PFSK-1 (cell line): Measurements from ENCODE around the gene MAP2K1.

ENCODE experiments used
- FOXP2 ChIP-seq: optimal IDR thresholded peaks from 2 replicates; pipeline ENCODE3; 2011; ENCODE audit warnings: borderline replicate concordance, control low read depth, inconsistent platforms; ENCODE audit not compliant: insufficient read depth; ENCODE audit errors: extremely low read length, extremely low read depth
- POLR2AphosphoS5 ChIP-seq: IDR thresholded peaks from 2 replicates; pipeline ENCODE4 v1.6.1; 2012; ENCODE audit warnings: low read depth, mild to moderate bottlenecking, control low read depth, low read length, moderate library complexity
- SIN3A ChIP-seq: IDR thresholded peaks from 2 replicates; pipeline ENCODE4 v1.6.1; 2012; ENCODE audit warnings: mild to moderate bottlenecking, low read length, moderate library complexity, borderline replicate concordance; ENCODE audit not compliant: insufficient read depth
- TAF1 ChIP-seq: IDR thresholded peaks from 2 replicates; pipeline ENCODE4 v1.6.1; 2012; ENCODE audit warnings: low read length, control low read depth, borderline replicate concordance; ENCODE audit not compliant: insufficient read depth
- TF ChIP-seq, protein P1 (sequence below), 2 experiments: IDR thresholded peaks; 2 replicates each; pipeline versions ENCODE4 v1.6.1 to v1.8.0; 2011 to 2012; ENCODE audit warnings: low read depth in 2 of 2, low read length in 2 of 2, control low read depth in 1 of 2, inconsistent platforms in 1 of 2, mild to moderate bottlenecking in 1 of 2, moderate library complexity in 1 of 2; ENCODE audit not compliant: insufficient read depth in 1 of 2

The MAP2K1 gene

DNA sequence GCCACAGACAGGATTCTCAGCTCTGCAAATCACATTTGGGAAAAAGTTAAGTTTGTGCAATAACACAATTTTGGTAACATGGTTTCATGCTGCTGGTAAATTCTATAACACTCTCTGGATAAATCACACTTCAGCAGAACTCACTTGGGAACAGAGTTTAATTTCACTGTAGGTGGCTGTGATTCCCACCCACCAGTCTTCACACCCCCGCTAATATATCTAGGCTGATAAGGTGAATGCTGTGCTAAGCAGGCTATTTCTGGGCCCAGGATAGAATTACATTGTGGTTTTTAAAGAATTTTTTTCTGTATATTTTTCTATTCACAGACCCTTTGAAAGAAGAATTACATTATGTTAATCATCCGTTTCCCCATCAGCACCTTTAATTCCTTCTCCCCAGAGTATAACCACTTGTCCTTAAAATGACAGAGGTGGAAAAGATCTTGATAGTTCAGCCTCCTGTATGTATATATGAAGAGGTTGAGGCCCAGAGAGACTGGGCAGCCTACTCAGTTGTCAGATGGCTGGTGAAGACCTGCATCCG lies 22.9 kb downstream of the MAP2K1 start:
- no peak for TF ChIP-seq FOXP2
- no peak for TF ChIP-seq SIN3A
- TF ChIP-seq, protein P1, sequence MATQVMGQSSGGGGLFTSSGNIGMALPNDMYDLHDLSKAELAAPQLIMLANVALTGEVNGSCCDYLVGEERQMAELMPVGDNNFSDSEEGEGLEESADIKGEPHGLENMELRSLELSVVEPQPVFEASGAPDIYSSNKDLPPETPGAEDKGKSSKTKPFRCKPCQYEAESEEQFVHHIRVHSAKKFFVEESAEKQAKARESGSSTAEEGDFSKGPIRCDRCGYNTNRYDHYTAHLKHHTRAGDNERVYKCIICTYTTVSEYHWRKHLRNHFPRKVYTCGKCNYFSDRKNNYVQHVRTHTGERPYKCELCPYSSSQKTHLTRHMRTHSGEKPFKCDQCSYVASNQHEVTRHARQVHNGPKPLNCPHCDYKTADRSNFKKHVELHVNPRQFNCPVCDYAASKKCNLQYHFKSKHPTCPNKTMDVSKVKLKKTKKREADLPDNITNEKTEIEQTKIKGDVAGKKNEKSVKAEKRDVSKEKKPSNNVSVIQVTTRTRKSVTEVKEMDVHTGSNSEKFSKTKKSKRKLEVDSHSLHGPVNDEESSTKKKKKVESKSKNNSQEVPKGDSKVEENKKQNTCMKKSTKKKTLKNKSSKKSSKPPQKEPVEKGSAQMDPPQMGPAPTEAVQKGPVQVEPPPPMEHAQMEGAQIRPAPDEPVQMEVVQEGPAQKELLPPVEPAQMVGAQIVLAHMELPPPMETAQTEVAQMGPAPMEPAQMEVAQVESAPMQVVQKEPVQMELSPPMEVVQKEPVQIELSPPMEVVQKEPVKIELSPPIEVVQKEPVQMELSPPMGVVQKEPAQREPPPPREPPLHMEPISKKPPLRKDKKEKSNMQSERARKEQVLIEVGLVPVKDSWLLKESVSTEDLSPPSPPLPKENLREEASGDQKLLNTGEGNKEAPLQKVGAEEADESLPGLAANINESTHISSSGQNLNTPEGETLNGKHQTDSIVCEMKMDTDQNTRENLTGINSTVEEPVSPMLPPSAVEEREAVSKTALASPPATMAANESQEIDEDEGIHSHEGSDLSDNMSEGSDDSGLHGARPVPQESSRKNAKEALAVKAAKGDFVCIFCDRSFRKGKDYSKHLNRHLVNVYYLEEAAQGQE (IDR thresholded peaks at IDR 0.05; ENCODE audit: insufficient read depth in 1 of 2, low read depth in 2 of 2, low read length in 2 of 2), result no peak
- TF ChIP-seq POLR2AphosphoS5, result no peak
- no peak for TF ChIP-seq TAF1

DNA sequence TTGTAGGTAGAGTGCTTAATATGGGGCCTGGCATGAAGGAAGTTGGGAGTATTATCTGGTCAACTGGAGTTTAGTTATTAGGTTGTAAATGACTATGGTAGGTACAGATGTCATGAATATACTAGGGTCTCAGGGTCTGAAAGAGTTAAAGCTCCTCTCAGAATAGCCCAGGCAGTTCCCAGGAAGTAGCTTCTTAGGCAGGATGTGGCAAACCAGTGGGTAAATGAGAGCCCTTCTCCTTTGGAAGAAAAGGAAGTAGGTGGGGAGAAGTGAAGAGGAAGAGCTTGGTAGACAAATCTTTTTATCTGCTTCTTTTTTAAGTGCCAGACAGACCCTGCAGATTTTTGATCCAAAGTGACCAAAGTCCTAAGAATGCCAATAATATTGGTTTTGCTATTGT lies 24.5 kb downstream of the MAP2K1 start:
- TF ChIP-seq SIN3A (no peak), FOXP2 (no peak), TAF1 (no peak), POLR2AphosphoS5 (no peak)
- TF ChIP-seq, protein P1 (IDR thresholded peaks at IDR 0.05; ENCODE audit: insufficient read depth in 1 of 2, low read depth in 2 of 2, low read length in 2 of 2), result no peak

DNA sequence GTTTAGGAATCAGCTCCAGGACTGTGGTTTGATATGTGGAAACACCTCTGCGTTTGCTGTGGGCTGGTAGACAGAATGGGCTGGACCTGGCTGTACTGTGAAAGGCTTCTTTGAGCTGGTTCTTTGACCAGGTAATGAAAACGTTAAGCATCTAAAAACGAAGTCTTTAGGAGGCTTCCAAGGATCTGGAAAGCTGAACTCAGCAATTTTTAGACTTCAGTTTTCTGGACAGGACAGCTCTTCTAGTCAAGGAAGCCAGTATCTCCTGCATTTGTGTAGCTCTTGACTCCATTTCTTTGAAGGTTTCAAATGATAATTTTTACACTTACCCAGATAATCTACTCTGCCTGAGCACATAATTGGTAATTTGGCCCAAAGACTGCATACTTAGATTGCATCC lies 25.5 kb downstream of the MAP2K1 start:
- TF ChIP-seq, protein P1 (IDR thresholded peaks at IDR 0.05; ENCODE audit: insufficient read depth in 1 of 2, low read depth in 2 of 2, low read length in 2 of 2), result no peak
- TF ChIP-seq FOXP2, result no peak
- no peak for TF ChIP-seq SIN3A
- no peak for TF ChIP-seq TAF1
- TF ChIP-seq POLR2AphosphoS5, result no peak

- TF ChIP-seq, protein P1 (IDR thresholded peaks at IDR 0.05; ENCODE audit: insufficient read depth in 1 of 2, low read depth in 2 of 2, low read length in 2 of 2), result no peak
- TF ChIP-seq SIN3A, result no peak
- TF ChIP-seq FOXP2, result no peak
Measured at GRCh38 chr15:66413579-66413978, 26.9 kb downstream of the MAP2K1 start.

DNA sequence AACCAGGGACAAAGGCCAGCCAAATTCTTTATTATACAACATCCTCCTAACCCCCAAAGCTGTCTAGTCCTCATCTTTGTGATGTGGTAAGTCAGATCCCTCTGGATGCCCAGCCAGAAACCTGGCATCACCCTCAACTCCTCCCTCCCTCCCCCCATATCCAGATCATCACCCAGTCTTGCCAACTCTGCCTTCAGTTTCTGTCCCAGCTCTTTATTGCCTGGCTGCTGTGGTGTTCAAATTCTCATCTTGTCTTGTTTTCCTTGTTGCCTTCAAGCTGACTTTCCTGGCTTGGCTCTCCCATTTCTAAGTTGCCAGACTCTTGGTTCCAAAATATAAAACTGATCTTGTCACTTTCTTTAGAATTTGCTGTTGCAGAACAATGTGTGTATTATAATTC lies 28.6 kb downstream of the MAP2K1 start:
- no peak for TF ChIP-seq TAF1
- no peak for TF ChIP-seq FOXP2
- no peak for TF ChIP-seq POLR2AphosphoS5
- no peak for TF ChIP-seq SIN3A
- TF ChIP-seq, protein P1 (IDR thresholded peaks at IDR 0.05; ENCODE audit: insufficient read depth in 1 of 2, low read depth in 2 of 2, low read length in 2 of 2), result no peak
